ENCODE measurements around the gene CIT. TPM values are rescaled to one million over a fixed set of nuclear protein-coding genes. Genes with fewer than 3 reads are reported as not detected.

Gene CIT
- total RNA-seq, 3 donors from 2014 or later (not counting 1 experiment from before 2014, with no cell fraction given): 2.8 to 4.2 (median 3.6) TPM

DNA sequence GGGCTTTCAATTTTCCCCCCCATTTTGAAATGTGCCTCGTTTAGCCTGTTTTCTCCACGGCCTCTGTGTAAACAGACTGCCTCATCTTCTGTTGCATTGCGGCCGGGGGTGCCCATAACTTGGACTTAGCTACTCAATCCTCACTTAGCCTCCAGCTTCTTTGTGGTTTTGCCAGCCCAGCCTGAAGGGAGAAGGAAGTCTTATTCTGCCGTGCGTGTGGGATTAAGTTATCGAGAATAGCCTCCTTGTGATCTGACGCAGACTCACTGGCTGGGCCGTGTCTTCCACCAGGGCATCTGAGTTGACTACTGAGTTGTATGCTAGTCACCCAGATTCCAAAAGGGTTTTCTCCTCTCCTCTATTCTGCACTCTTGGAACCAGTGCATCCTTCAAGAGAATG is 201.1 kb downstream of the CIT start:
- peaks cover 9% of the 10 kb centered on the region for H3K4me1 ChIP-seq (ENCODE audit: control insufficient read depth, insufficient read depth, low read length)
- no peaks in the 10 kb centered on the region for H3K27me3 ChIP-seq (ENCODE audit: control insufficient read depth, insufficient read depth, low read length)
- no peaks in the 10 kb centered on the region for H3K9me3 ChIP-seq (ENCODE audit: control insufficient read depth, insufficient read depth, low read length)
- intact Hi-C loops (cut with micrococcal nuclease): no loop called here
- no peaks in the 10 kb centered on the region for H3K9me3 Mint-ChIP-seq
- peaks cover 23 to 25% of the 10 kb centered on the region in 2 donors for H3K4me1 Mint-ChIP-seq
- H3K36me3 Mint-ChIP-seq: peaks cover 8% of the 10 kb centered on the region
- H3K27ac ChIP-seq (ENCODE audit: low read length): no peak overlapping the region
- WGBS (ENCODE audit: insufficient coverage): 97% methylated on average over 9 of the region's 9 CpGs
- peaks cover 89% of the 10 kb centered on the region for H3K36me3 ChIP-seq (ENCODE audit: control insufficient read depth, insufficient read depth, low read length)
- H3K4me3 Mint-ChIP-seq: no peak overlapping the region
- no peaks in the 10 kb centered on the region for H3K27me3 Mint-ChIP-seq (ENCODE audit: low read depth in 2 of 2)
- no peak overlapping the region for H3K27ac Mint-ChIP-seq
- DNase-seq (no peak), ATAC-seq (no peak)
- no peak overlapping the region for H3K4me3 ChIP-seq (ENCODE audit: low read length)
- TF ChIP-seq CTCF (IDR thresholded peaks at IDR 0.05): no peak

- H3K36me3 ChIP-seq (ENCODE audit: control insufficient read depth, insufficient read depth, low read length): peaks cover 77% of the 10 kb centered on the region
- peaks cover 12% of the 10 kb centered on the region for H3K4me1 ChIP-seq (ENCODE audit: control insufficient read depth, insufficient read depth, low read length)
- Mint-ChIP-seq H3K27ac (peak overlapping the region; percentile 10 to 76), H3K4me1 (peaks cover 36 to 40% of the 10 kb centered on the region in 2 donors), H3K9me3 (no peaks in the 10 kb centered on the region), H3K4me3 (no peak overlapping the region), H3K27me3 (ENCODE audit: low read depth in 2 of 2) (no peaks in the 10 kb centered on the region), H3K36me3 (peaks cover 8% of the 10 kb centered on the region)
- no peak overlapping the region for H3K27ac ChIP-seq (ENCODE audit: low read length)
- DNase-seq (no peak), ATAC-seq (no peak)
- WGBS (ENCODE audit: insufficient coverage): 96% methylated on average over 4 of the region's 4 CpGs
- H3K27me3 ChIP-seq (ENCODE audit: control insufficient read depth, insufficient read depth, low read length): no peaks in the 10 kb centered on the region
- H3K9me3 ChIP-seq (ENCODE audit: control insufficient read depth, insufficient read depth, low read length): no peaks in the 10 kb centered on the region
- intact Hi-C loops (cut with micrococcal nuclease): no loop called here
- H3K4me3 ChIP-seq (ENCODE audit: low read length): no peak overlapping the region
- no peak for TF ChIP-seq CTCF (IDR thresholded peaks at IDR 0.05)
These were observed 202.6 kb downstream of the CIT start for GRCh38 chr12:119674560-119674959.

GRCh38 chr12:119673634-119674033 is 203.5 kb downstream of the CIT start:
- DNase-seq (no peak), ATAC-seq (no peak)
- H3K9me3 ChIP-seq (ENCODE audit: control insufficient read depth, insufficient read depth, low read length): no peaks in the 10 kb centered on the region
- 29% methylated on average over 7 of the region's 7 CpGs for WGBS (ENCODE audit: insufficient coverage)
- peaks cover 68% of the 10 kb centered on the region for H3K36me3 ChIP-seq (ENCODE audit: control insufficient read depth, insufficient read depth, low read length)
- H3K27ac ChIP-seq (ENCODE audit: low read length): peak overlapping the region; percentile 31
- H3K4me1 ChIP-seq (ENCODE audit: control insufficient read depth, insufficient read depth, low read length): peaks cover 22% of the 10 kb centered on the region
- TF ChIP-seq CTCF (IDR thresholded peaks at IDR 0.05): no peak
- H3K27ac Mint-ChIP-seq: peak overlapping the region; percentile 73 to 76
- no peaks in the 10 kb centered on the region for H3K9me3 Mint-ChIP-seq
- no peaks in the 10 kb centered on the region for H3K27me3 ChIP-seq (ENCODE audit: control insufficient read depth, insufficient read depth, low read length)
- H3K4me1 Mint-ChIP-seq: peaks cover 37 to 42% of the 10 kb centered on the region in 2 donors
- H3K27me3 Mint-ChIP-seq (ENCODE audit: low read depth in 2 of 2): no peaks in the 10 kb centered on the region
- peaks cover 8% of the 10 kb centered on the region for H3K36me3 Mint-ChIP-seq
- no peak overlapping the region for H3K4me3 ChIP-seq (ENCODE audit: low read length)
- H3K4me3 Mint-ChIP-seq: no peak overlapping the region
- intact Hi-C loops (cut with micrococcal nuclease): no loop called here

DNA sequence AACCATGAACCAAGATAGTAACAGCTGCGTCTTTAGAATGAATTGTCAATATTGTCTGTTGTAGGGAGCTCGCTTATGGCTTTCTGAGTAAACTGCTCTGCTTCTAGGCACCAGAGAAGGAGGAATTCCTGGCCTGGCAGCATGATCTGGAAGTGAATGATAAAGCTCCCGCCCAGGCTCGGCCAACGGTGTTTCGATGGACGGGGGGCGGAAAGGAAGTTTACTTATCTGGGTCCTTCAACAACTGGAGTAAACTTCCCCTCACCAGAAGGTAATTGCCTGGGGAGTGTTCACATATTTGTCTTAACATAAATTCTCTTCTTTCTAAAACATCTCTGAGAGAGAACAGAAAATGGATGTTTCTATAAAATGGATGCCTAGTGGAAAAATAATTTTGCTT is 204.9 kb downstream of the CIT start:
- intact Hi-C loops (cut with micrococcal nuclease): no loop called here
- Histone ChIP-seq H3K4me1 (ENCODE audit: control insufficient read depth, insufficient read depth, low read length) (peaks cover 23% of the 10 kb centered on the region), H3K27me3 (ENCODE audit: control insufficient read depth, insufficient read depth, low read length) (no peaks in the 10 kb centered on the region), H3K27ac (ENCODE audit: low read length) (no peak overlapping the region), H3K36me3 (ENCODE audit: control insufficient read depth, insufficient read depth, low read length) (peaks cover 54% of the 10 kb centered on the region), H3K9me3 (ENCODE audit: control insufficient read depth, insufficient read depth, low read length) (no peaks in the 10 kb centered on the region), H3K4me3 (ENCODE audit: low read length) (no peak overlapping the region)
- no peaks in the 10 kb centered on the region for H3K27me3 Mint-ChIP-seq (ENCODE audit: low read depth in 2 of 2)
- H3K27ac Mint-ChIP-seq: peak overlapping the region; percentile 73 to 76
- ATAC-seq: no peak
- H3K9me3 Mint-ChIP-seq: no peaks in the 10 kb centered on the region
- no peak overlapping the region for H3K4me3 Mint-ChIP-seq
- H3K36me3 Mint-ChIP-seq: peaks cover 8% of the 10 kb centered on the region
- peaks cover 49 to 56% of the 10 kb centered on the region in 2 donors for H3K4me1 Mint-ChIP-seq
- 95% methylated on average over 8 of the region's 8 CpGs for WGBS (ENCODE audit: insufficient coverage)
- no peak for DNase-seq
- no peak for TF ChIP-seq CTCF (IDR thresholded peaks at IDR 0.05)

Measured in natural killer cell (primary cell).